22Rv1 (cell line): ENCODE results near the gene CFAP210.

Source experiments
- ZFX ChIP-seq: fragments of 450-650 bp; IDR thresholded peaks from 2 replicates; pipeline ENCODE4 v1.6.1; 2017; ENCODE audit warnings: antibody characterized with exemption, borderline replicate concordance
- TF ChIP-seq, protein P1 (sequence below): fragments of 450-650 bp; IDR thresholded peaks from 2 replicates; pipeline ENCODE4 v1.5.1; 2017; ENCODE audit warnings: mild to moderate bottlenecking

DNA sequence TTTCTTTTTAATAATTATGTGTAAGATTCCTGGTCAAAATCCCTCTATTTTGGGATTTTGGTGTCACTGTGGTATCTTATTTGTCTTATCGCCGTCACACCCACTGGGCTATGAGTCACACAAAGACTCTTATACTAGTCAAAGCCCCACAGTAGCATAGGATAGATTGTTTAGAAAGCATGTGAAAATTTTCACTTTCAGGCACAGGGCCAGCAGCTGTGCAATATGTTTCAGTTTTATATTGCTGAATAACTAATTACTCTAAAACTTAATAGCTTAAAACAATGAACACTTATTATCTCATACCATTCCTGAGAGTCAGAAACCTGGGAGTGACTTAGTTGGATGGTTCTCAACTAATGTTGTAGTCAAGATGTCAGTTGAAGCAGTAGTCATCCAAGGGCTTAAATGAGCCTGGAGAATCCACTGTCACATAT, 24.0 kb downstream of the CFAP210 start:
- TF ChIP-seq, protein P1, sequence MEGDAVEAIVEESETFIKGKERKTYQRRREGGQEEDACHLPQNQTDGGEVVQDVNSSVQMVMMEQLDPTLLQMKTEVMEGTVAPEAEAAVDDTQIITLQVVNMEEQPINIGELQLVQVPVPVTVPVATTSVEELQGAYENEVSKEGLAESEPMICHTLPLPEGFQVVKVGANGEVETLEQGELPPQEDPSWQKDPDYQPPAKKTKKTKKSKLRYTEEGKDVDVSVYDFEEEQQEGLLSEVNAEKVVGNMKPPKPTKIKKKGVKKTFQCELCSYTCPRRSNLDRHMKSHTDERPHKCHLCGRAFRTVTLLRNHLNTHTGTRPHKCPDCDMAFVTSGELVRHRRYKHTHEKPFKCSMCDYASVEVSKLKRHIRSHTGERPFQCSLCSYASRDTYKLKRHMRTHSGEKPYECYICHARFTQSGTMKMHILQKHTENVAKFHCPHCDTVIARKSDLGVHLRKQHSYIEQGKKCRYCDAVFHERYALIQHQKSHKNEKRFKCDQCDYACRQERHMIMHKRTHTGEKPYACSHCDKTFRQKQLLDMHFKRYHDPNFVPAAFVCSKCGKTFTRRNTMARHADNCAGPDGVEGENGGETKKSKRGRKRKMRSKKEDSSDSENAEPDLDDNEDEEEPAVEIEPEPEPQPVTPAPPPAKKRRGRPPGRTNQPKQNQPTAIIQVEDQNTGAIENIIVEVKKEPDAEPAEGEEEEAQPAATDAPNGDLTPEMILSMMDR: no peak
- TF ChIP-seq ZFX: no peak
